ENCODE data around the gene DDX53.

The DDX53 gene

DNA sequence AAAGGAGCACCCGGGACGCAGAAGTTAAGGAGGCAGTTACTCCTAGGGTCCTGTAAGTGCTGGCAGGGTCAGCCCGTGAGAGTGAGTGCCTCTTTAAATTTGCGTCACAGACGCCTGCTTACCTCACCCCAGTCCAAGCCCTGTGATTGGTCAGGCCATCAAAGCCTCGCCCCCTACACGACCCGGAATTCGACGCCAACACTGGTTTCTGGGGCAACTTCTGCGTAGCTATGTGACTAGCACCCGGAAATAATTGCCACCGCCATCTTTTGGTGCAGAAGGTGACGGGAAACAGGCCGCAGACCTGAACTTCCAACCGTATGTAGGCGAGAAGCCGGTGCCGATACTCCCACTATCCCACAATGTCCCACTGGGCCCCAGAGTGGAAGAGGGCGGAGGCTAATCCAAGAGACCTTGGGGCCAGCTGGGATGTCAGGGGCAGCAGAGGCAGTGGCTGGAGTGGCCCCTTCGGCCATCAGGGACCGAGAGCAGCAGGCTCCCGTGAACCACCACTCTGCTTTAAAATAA, at the start of gene DDX53:
Gene DDX53, plus strand, starts transcription at position 265 of the 528 bp plus-strand sequence. Its CDS starts 98 bp downstream, at position 363.
- DNase-seq: no peak

DNA sequence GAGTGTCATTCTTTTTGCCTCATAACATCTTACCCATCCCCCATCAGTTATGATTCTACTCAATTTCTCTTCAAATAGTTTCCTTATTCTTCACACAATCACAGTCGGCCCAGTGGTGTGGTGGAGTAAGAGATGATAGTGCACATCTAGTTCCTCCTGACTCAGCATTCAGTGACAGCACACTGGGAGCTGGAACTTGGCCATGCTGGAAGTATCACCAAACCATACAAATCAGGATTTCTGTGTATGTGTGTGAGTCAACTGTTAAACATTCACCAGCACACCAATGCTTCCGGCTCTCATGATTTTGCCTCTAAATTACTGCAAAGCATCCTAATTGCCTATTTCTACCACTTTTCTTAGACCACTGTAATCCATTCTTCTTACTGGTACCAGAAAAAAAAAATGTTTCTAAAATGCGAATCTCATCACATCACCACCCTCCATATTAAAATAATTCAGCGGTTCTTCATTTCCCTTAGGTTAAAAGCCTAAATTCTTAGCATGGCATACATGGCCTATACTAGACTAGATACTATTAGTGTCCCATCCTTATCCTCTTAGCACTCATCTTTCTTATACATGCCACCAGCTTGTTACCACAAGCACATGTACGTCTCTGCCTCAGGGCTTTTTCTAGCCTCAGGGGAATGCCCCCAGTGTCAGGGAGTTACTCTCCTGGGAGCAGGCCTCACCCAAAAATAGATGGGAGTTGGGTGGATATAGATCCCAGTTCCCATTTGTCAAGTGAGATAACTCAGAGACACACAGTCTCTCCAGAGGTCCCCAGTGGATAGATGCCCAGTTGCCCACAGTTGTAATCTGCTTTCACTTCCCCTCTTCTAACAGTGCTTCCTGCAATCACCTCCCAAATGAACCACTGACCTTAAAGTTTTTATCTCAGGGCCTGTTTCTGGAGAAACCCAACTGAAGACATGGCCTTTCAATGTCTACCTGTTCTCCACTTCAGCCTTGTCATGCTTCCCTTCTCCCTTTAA, 49.2 kb upstream of the DDX53 start:
- DNase-seq: no peak

GRCh38 chrX:22952010-22952409, 47.8 kb upstream of the DDX53 start:
- no peak for DNase-seq

GRCh38 chrX:22958250-22958649, 41.5 kb upstream of the DDX53 start:
- no peak for DNase-seq

- DNase-seq: no peak
Measured at GRCh38 chrX:22959204-22959920, 40.4 kb upstream of the DDX53 start.

- DNase-seq: no peak
Measured at GRCh38 chrX:22963196-22963595, 36.6 kb upstream of the DDX53 start.

GRCh38 chrX:22968494-22968893, 31.3 kb upstream of the DDX53 start:
- no peak for DNase-seq

DNA sequence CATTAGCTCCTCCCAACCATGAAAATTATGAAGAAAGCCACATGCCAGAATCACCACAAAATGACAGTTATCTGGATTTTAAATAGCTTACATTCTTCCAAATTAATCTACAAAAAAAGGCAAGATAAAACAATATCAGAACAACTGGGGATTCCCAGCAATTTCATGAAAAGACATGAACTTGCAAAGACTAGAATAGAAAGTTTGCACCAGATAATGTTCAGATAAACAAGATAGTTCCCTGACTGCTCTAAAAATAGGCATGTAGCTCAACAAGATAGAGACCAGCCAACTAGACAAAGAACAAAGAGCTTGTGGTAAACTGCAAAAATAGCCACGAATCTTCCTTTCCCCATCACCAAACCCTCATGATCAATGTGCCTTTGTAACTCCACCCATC, 30.3 kb upstream of the DDX53 start:
- no peak for DNase-seq

GRCh38 chrX:22970861-22971260, 28.9 kb upstream of the DDX53 start:
- DNase-seq: no peak

DNA sequence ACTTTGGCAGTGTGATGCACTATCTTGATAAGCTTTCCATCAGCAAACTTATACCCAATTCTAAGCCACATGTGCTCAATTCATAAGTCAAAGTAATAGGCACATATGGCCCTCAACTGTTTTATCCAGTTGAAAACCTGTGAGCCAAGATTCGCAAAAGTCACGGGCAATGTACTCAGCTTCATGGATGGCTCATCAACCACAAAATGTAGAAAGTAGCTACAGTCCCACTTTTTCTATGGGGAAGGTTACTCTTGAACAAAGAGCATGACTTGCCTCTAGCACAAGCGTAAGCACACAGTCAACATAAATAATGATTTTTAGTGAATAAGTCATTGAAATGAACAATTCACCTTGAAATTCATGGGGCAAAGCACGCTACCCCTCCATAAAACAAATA, 25.1 kb upstream of the DDX53 start:
- no peak for DNase-seq

GRCh38 chrX:22975786-22976185, 24.0 kb upstream of the DDX53 start:
- DNase-seq: no peak

DNA sequence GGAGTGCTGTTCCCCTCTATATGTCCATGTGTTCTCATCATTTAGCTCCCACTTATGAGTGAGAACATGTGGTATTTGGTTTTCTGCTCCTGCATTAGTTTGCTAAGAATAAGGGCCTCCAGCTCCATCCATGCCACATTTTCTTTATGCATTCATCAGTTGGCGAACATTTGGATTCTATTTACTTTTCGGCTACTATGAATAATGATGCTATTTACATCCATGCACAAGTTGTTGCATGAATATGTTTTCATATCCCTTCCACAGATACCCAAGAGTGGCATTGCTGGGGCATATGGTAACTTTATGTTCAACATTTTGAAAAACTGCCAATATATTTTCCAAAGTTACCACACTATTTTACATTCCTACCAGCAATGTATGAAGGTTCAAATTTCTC, 13.8 kb upstream of the DDX53 start:
- no peak for DNase-seq

DNA sequence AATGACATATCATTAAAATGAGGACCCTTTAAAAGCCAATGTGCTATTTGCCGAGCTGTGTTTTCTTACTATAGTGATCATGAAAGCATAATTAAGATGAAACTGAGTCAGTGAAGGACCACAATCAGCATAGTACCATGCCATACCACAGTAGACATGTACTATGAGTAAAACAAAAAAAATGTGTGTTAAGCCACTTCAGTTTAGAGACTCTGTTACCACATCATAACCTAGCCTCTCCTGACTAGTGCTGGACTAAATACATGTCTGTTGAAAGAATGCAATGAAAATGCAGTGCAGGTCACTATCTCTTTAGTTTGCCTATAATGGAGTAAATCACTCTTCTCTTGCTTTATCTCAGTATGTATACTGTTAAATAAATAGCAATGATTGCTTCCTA, 12.3 kb upstream of the DDX53 start:
- DNase-seq: no peak

DNA sequence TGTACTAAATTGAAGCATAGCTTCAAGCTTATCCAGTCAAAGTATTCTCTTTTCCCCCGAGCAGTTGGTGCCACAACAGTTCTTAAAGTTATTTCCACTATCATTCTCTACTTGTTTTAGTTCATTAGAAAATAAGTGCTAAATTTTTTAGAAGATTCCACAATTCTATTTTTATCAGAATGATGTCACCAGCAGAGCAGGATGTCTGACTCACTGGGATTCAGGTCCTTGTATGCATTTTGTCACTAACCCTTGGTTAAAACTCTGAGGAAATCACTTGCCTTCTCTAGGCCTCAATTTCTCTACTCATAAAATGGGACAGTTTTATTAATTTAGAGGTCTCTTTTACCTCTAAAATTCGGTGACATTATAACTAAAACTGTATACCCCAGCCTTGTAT, 3.4 kb downstream of the DDX53 start:
- no peak for DNase-seq

DNA sequence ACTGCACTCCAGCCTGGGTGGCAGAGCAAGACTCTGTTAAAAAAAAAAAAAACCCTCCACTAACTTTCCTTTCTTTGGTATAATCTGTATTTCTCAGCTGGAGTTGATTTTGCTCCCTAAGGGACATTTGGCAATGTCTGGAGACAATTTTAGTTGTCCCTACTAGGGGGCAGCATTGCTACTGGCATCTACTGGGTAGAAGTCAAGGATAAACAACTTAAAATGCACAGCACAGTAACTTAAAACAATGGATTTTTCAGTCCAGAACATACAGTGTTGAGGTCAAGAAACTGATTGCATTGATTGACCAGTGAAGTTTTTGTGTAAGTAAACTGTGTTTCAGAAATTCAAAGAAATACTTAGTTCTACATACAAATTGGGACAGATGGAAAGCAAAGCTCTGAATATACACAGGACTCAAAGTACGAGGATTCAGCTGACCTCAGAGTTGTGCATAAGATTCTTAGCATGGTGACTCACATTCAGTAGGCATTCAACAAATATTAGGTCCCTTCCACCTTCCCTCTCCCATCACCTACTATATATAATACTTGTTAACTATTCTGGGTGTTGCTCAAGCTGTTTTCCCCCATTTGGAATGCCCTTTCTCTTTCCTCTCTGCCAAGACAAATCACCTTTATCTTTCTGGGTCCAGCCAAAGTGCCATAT, 8.8 kb downstream of the DDX53 start:
- no peak for DNase-seq

DNA sequence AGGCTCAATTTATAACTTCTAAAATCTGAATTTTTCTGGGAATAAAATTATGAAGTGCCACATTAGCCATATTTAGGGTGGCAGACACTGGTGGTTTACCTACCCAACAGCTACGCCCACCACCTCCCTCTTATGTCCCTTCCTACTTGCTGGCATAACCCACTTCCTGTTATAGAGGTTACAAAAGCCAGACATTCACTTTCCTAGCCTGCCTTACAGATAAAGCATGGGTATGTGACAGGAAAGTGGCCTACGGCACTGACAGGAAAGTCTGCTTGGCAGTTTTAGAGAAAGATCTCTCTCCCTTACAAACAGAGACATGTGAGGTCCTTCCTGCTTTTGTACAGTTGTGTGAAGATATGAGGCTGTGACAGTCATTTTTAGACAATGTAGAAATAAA, 12.4 kb downstream of the DDX53 start:
- no peak for DNase-seq

DNA sequence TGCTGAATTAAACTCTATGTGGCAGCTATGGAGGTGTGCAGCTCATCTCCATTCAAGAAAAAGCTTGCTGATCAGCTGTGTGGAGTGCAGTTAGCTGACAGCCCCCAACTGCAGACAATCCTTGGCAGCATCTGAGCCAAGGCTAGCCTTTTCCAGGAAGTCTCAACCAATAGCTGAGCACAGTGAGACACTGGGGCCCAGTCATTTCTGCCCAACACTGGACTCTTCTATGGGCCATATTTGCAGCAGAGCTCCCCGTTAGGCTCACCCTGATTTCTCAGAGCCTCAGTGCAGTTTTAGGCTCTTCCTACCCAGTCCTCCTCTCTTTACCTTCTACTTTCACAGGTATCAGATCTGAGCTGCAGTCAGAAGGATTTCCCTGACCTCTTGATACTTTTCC, 12.9 kb downstream of the DDX53 start:
- DNase-seq: no peak

- no peak for DNase-seq
Measured at GRCh38 chrX:23013366-23013765, 13.6 kb downstream of the DDX53 start.

- DNase-seq: no peak
Measured at GRCh38 chrX:23031600-23031999, 31.8 kb downstream of the DDX53 start.

DNA sequence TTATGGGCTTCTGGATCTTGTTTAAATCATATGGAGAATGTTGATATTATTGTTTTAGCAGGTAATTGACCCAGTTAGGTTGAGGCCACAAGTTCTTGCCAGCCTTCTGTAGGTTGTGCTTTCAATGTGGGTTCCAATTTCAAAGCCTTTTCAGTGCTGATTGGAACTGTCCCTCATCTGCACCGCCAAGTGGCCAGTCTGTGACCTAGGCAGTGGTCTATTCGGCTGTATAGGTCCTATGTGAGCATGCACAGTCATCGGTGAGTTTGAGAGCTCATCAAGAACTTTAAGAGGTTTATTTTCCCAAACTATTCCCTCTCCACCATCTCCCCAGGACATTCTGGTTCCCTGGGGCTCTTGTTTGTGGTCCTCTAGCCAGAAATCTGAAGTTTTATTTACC, 35.7 kb downstream of the DDX53 start:
- no peak for DNase-seq

- DNase-seq: no peak
Measured at GRCh38 chrX:23046443-23046842, 46.7 kb downstream of the DDX53 start.

DNA sequence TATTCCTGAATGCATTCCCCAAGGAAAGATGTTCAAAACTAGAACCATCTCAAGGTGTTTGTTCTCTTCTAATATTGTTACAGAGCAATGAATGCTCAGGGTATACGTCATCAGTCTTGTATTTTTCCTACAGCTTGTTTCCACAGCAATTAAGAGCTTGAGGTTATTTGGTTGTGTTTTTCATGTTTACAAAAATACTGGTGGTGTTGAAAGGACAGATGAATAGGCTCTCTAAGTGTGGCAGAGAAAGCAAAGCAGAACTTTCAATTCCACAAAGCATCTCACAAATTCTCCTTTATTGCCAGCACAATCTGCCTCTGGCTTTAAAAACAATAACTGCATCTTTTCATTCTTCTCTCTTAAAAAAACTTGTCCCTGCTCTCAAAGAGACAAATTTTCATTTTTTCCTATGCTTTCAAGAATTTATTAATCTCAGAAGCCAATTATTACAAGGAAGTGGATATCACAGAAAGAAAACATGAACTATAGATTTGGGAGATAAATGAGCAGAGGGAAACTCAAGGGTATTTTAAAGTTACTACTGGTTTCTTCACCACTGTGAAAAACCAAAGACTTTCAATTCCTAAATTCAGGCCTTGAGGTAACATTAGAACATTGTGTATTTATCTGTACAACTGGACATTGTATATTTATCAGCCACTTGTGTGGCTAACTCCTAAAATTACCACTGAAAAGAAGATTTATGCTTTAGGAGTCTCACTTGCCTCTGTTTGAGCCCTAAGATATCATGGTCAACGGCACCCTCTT, 49.2 kb downstream of the DDX53 start:
- no peak for DNase-seq

DNA sequence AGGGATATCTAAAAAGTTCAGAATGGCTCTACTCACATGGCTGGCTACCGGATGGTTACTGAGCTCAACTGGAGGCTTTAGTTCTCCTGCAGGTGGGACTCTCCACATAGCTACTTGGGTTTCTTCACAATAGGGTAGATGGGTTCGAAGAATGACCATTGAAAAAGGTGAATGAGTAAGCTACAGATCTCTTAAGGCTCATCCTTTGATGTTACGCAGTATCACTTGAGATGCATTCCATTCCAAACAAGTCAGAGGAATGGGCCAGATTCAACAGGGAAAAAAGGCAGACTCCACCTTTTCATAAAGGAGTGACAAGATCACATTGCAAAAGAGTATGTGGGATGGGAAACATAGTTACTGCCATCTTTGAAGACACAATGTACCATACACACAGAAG, 52.6 kb downstream of the DDX53 start:
- DNase-seq: no peak

All from NCI-H510A (cell line).